Measurements from ENCODE around the gene UIMC1. TPM values are rescaled to one million over a fixed set of nuclear protein-coding genes. Genes with fewer than 3 reads are reported as not detected.

UIMC1 gene
- total and polyA plus RNA-seq, 2 of the 13 experiments (the other 11 are each of a cell fraction or from before 2014, with no cell fraction given): 18.9 to 32.7 TPM

DNA sequence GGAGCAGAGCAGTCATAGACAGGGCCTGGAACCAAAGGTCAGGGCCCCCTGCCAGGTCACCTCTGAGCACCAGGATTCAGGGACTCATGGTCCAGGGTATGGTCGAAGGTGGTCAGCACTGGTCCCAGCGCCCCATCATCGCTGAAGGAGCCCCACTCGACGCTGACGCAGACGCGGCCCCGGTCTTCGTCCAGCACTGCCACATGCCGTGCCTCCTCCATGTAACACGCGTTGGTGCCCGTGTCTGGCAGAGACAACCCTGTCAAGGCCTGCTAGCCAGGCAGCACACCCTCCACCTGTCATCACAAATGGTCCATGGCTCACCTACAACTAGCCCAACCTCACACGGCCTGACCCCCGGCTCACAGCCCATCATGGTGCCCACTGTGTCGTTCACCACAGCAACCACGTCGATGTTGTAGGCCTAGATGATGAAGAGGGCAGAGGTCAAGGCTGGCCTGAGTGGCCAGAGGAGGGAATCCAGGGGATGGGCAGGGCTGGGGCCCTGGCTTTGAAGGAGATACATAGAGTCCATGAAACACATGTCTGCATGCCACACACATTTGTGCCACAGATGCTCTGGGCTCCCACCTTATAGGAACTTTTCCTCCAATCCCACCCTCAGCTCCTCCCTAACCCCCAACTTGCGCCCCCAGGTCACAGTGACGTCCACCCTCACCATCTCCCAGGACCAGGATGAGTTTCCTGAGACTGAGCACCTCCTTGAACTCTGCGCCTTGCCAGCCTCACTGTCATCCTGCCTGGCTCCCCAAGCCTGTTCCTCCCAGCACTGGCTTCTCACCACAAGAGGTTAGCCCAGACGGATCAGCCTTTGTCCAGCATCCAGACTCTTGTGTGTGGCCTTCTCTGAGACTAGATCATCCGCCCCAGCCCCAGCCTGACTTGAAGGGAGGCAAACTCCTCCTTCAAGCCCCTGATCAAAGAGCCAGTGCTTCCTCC lies 117.0 kb downstream of the UIMC1 start:
- H3K4me3 ChIP-seq (replicated peaks in 1 of 3; ENCODE audit: insufficient read depth in 1 of 3, low read depth in 2 of 3, low read length in 3 of 3): no peak overlapping the region
- no peak overlapping the region for H3K4me2 ChIP-seq (ENCODE audit: low read depth, low read length)
- FAIRE-seq (no peak), DNase-seq (ENCODE audit: low spot score) (no peak), ATAC-seq (no peak)
- TF ChIP-seq ARNT2 (CRISPR knock-in tag; IDR thresholded peaks at IDR 0.05; ENCODE audit: low read depth): no peak
- TF ChIP-seq, protein P1, sequence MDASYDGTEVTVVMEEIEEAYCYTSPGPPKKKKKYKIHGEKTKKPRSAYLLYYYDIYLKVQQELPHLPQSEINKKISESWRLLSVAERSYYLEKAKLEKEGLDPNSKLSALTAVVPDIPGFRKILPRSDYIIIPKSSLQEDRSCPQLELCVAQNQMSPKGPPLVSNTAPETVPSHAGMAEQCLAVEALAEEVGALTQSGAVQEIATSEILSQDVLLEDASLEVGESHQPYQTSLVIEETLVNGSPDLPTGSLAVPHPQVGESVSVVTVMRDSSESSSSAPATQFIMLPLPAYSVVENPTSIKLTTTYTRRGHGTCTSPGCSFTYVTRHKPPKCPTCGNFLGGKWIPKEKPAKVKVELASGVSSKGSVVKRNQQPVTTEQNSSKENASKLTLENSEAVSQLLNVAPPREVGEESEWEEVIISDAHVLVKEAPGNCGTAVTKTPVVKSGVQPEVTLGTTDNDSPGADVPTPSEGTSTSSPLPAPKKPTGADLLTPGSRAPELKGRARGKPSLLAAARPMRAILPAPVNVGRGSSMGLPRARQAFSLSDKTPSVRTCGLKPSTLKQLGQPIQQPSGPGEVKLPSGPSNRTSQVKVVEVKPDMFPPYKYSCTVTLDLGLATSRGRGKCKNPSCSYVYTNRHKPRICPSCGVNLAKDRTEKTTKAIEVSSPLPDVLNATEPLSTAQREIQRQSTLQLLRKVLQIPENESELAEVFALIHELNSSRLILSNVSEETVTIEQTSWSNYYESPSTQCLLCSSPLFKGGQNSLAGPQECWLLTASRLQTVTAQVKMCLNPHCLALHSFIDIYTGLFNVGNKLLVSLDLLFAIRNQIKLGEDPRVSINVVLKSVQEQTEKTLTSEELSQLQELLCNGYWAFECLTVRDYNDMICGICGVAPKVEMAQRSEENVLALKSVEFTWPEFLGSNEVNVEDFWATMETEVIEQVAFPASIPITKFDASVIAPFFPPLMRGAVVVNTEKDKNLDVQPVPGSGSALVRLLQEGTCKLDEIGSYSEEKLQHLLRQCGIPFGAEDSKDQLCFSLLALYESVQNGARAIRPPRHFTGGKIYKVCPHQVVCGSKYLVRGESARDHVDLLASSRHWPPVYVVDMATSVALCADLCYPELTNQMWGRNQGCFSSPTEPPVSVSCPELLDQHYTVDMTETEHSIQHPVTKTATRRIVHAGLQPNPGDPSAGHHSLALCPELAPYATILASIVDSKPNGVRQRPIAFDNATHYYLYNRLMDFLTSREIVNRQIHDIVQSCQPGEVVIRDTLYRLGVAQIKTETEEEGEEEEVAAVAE (CRISPR knock-in tag; IDR thresholded peaks at IDR 0.05; ENCODE audit: borderline replicate concordance): no peak
- no peak for TF ChIP-seq ZNF564 (CRISPR knock-in tag; IDR thresholded peaks at IDR 0.05)
- TF ChIP-seq PTBP1 (IDR thresholded peaks at IDR 0.05; ENCODE audit: low read depth, low read length, poor library complexity, severe bottlenecking): no peak
- no peak for TF ChIP-seq ZNF644 (CRISPR knock-in tag; IDR thresholded peaks at IDR 0.05; ENCODE audit: low read depth)
- no peak for TF ChIP-seq ZNF562 (CRISPR knock-in tag; IDR thresholded peaks at IDR 0.05; ENCODE audit: borderline replicate concordance)
- no peak for TF ChIP-seq ZNF12 (CRISPR knock-in tag; IDR thresholded peaks at IDR 0.05)
- no peak for TF ChIP-seq MAFG (CRISPR knock-in tag; IDR thresholded peaks at IDR 0.05)
- TF ChIP-seq IRF2 (CRISPR knock-in tag; IDR thresholded peaks at IDR 0.05): no peak
- no peak for TF ChIP-seq ZNF781 (CRISPR knock-in tag; IDR thresholded peaks at IDR 0.05; ENCODE audit: borderline replicate concordance, not compliant biosample characterization)
- intact Hi-C loops (cut with micrococcal nuclease; ENCODE audit: unreplicated experiment): no loop called here
- no peaks in the 10 kb centered on the region for H3K79me2 ChIP-seq (ENCODE audit: insufficient read depth, low read length)
- H4K20me1 ChIP-seq (ENCODE audit: insufficient read depth, low read length): no peaks in the 10 kb centered on the region
- no peak overlapping the region for H3K9ac ChIP-seq (ENCODE audit: insufficient read depth, low read depth, low read length)
- ChIA-PET POLR2A (no interaction called here), CTCF (ENCODE audit: low intra/inter-chr PET ratio, low total read pairs) (no interaction called here)
- 66% methylated on average over 17 of the region's 24 CpGs for WGBS (ENCODE audit: low lambda C conversion rate)
- H2AFZ ChIP-seq (ENCODE audit: low read length): no peak overlapping the region
- H3K4me1 ChIP-seq (ENCODE audit: insufficient read depth, low read length): no peaks in the 10 kb centered on the region
- BruUV-seq (replicated peaks): no TSS peak
- H3K36me3 ChIP-seq (replicated peaks in 1 of 2; ENCODE audit: control insufficient read depth in 1 of 2, insufficient read depth in 2 of 2, low read length in 2 of 2): no peaks in the 10 kb centered on the region
- no peaks in the 10 kb centered on the region for H3K9me3 ChIP-seq (ENCODE audit: low read length)
- peaks cover 0 to 37% of the 10 kb centered on the region in 2 experiments; a peak in 4 of 5 replicates for H3K27me3 ChIP-seq (ENCODE audit: control insufficient read depth in 1 of 2, insufficient read depth in 2 of 2, low read length in 2 of 2)
- in situ Hi-C loops (cut with HindIII; ENCODE audit: extremely low pct_ligation_motif_present, low pct_unique_long_range_greater_than_20kb): no loop called here
- H3K27ac ChIP-seq (ENCODE audit: extremely low read length, insufficient read depth, low read length): no peak overlapping the region
